ENCODE measurements around the gene RBM42.

- TF ChIP-seq POLR2A (IDR thresholded peaks at IDR 0.05) = no peak
- TF ChIP-seq CTCF (IDR thresholded peaks at IDR 0.05) = no peak
- TF ChIP-seq POLR2AphosphoS5 (IDR thresholded peaks at IDR 0.05) = no peak
Measured at GRCh38 chr19:35601971-35602370, 26.9 kb upstream of the RBM42 start.
